K562 (cell line): ENCODE results near the gene TMEM243. TPM values are rescaled to one million over a fixed set of nuclear protein-coding genes. Genes with fewer than 3 reads are reported as not detected.

ENCODE experiments used
- ATAC-seq: fragments of 200-7000 bp; cut with Tn5 transposase; 3 replicates; pipeline ENCODE4 v1.9.1; 2020; ENCODE audit warnings: moderate library complexity
- BruUV-seq: library from RNA; stranded (reverse); fragments of 400-500 nt; replicated peaks from 2 replicates; lab custom pipeline; 2021; lab: Mats Ljungman, UMichigan
- CTCF ChIA-PET: fragments of 300-600 bp; formaldehyde crosslinking; extraction: SDS; loops from one replicate; lab custom pipeline; 2021; ENCODE audit warnings: low intra/inter-chr PET ratio; lab: Yijun Ruan, JAX
- POLR2A ChIA-PET: fragments of 300-600, 350-650 bp; sonication (Branson Sonifier 250); formaldehyde crosslinking; extraction: SDS; loops from one replicate; lab custom pipeline; 2021; ENCODE audit warnings: antibody characterized with exemption, inconsistent platforms; lab: Yijun Ruan, JAX
- DNase-seq, 4 experiments: peaks; one replicate each; pipeline versions ENCODE4 v3.0.0 to v3.0.0-alpha.2; 2011 to 2018; ENCODE audit warnings: low spot score in 3 of 4, mixed read lengths in 3 of 4; ENCODE audit errors: extremely low read depth in 1 of 4
- FAIRE-seq: peaks from 2 replicates; lab custom pipeline; 2011; peaks lifted over from hg19 to GRCh38; lab: Jason Lieb, UNC
- H2AFZ ChIP-seq: 2 replicates; pipeline ENCODE4 v1.6.0; 2011; ENCODE audit warnings: low read depth, low read length, control low read depth, inconsistent platforms
- H3K27ac ChIP-seq: fragments of 200-600 bp; 3 replicates; pipeline ENCODE4 v1.8.0; 2011; ENCODE audit warnings: low read depth, mild to moderate bottlenecking, control low read depth, inconsistent platforms, low read length, moderate library complexity, mixed read lengths; ENCODE audit errors: extremely low read depth
- H3K27me3 ChIP-seq, 2 experiments: fragments of 300-600 bp in 1 of 2; 2 replicates in 1 of 2; 3 replicates in 1 of 2; pipeline versions ENCODE4 v1.6.0 to v1.8.0; 2011; ENCODE audit warnings: inconsistent platforms in 2 of 2, low read length in 2 of 2, mild to moderate bottlenecking in 1 of 2, mixed read lengths in 1 of 2, moderate library complexity in 1 of 2; ENCODE audit not compliant: control insufficient read depth in 2 of 2, insufficient read depth in 2 of 2
- H3K36me3 ChIP-seq: fragments of 300-600 bp; 3 replicates; pipeline ENCODE4 v1.8.0; 2011; ENCODE audit warnings: mild to moderate bottlenecking, low read length, inconsistent platforms; ENCODE audit not compliant: control insufficient read depth, insufficient read depth
- H3K4me1 ChIP-seq, 2 experiments: fragments of 200-600 bp in 1 of 2; replicated peaks in 1 of 2; 2 replicates in 1 of 2; 3 replicates in 1 of 2; pipeline versions ENCODE4 v1.5.1 to v1.8.0; 2011; ENCODE audit warnings: inconsistent platforms in 2 of 2, low read length in 2 of 2, mild to moderate bottlenecking in 1 of 2, mixed read lengths in 1 of 2, moderate library complexity in 1 of 2; ENCODE audit not compliant: control insufficient read depth in 2 of 2, insufficient read depth in 2 of 2
- H3K4me2 ChIP-seq: 2 replicates; pipeline ENCODE4 v1.6.1; 2011; ENCODE audit warnings: low read length, control low read depth, inconsistent platforms, mixed read lengths; ENCODE audit not compliant: insufficient read depth
- H3K4me3 ChIP-seq: fragments of 200-600 bp; sonication (generic), shearing (Covaris generic); 2 replicates; pipeline ENCODE4 v1.5.1; 2016; ENCODE audit warnings: control low read depth, inconsistent platforms
- H3K79me2 ChIP-seq: fragments of 200-600 bp; 3 replicates; pipeline ENCODE4 v1.8.0; 2011; ENCODE audit warnings: low read length, inconsistent platforms; ENCODE audit not compliant: control insufficient read depth, insufficient read depth
- H3K9ac ChIP-seq, 2 experiments: 2 replicates each; pipeline versions ENCODE4 v1.6.0 to v1.6.1; 2011; ENCODE audit warnings: low read depth in 2 of 2, low read length in 2 of 2, control low read depth in 1 of 2, inconsistent platforms in 1 of 2, mild to moderate bottlenecking in 1 of 2, mixed read lengths in 1 of 2; ENCODE audit not compliant: insufficient read depth in 1 of 2
- H3K9me1 ChIP-seq: one replicate; pipeline ENCODE4 v1.6.0; 2011; ENCODE audit warnings: inconsistent platforms, mild to moderate bottlenecking, low read length, moderate library complexity; ENCODE audit not compliant: control insufficient read depth, insufficient read depth
- H3K9me3 ChIP-seq: replicated peaks from 2 replicates; pipeline ENCODE4 v1.5.1; 2011; ENCODE audit warnings: low read depth, low read length, inconsistent platforms; ENCODE audit not compliant: control insufficient read depth, insufficient read depth
- H4K20me1 ChIP-seq: replicated peaks from 2 replicates; pipeline ENCODE4 v1.6.1; 2011; ENCODE audit warnings: low read length, inconsistent platforms, mixed read lengths; ENCODE audit not compliant: control insufficient read depth, insufficient read depth
- C11orf30 ChIP-seq: fragments of 450-650 bp; IDR thresholded peaks from 2 replicates; pipeline ENCODE4 v1.6.1; 2016; ENCODE audit warnings: low read depth, mild to moderate bottlenecking
- FOXM1 ChIP-seq, 2 experiments: fragments of 450-650 bp in 1 of 2; sonication (generic) in 1 of 2; formaldehyde crosslinking in 1 of 2; IDR thresholded peaks; 2 replicates each; pipeline versions ENCODE4 v1.6.1 to v1.9.0; 2017 to 2022; ENCODE audit warnings: low read depth in 2 of 2, mild to moderate bottlenecking in 2 of 2, missing genetic modification reagents in 1 of 2, moderate library complexity in 1 of 2
- HIVEP1 ChIP-seq: fragments of 250-450 bp; sonication (Bioruptor Pico); IDR thresholded peaks from 2 replicates; pipeline ENCODE4 v1.4.0; 2020; ENCODE audit warnings: mild to moderate bottlenecking
- PHF21A ChIP-seq: fragments of 450-650 bp; IDR thresholded peaks from 2 replicates; pipeline ENCODE4 v1.6.1; 2017; ENCODE audit warnings: low read depth, borderline replicate concordance
- SMARCA4 ChIP-seq: fragments of 450-650 bp; IDR thresholded peaks from 2 replicates; pipeline ENCODE4 v1.6.1; 2016
- SRSF7 ChIP-seq: fragments of 200-400 bp; formaldehyde crosslinking; optimal IDR thresholded peaks from 2 replicates; pipeline ENCODE3; 2017; ENCODE audit warnings: mild to moderate bottlenecking, low read depth, low read length
- WGBS: fragments of 100-300 bp; shearing (Covaris generic); methylation state at CpG from one replicate; pipeline ENCODE4 v1.1.6; 2016; ENCODE audit warnings: low coverage, mixed read lengths; ENCODE audit not compliant: insufficient coverage; ENCODE audit errors: missing lambda C conversion rate; 5-methylcytosine and 5-hydroxymethylcytosine counted together
- in situ Hi-C: fragments of 300-500 bp; cut with MboI; formaldehyde crosslinking; loops from 4 replicates; pipeline ENCODE4 v1.15.0; 2018; ENCODE audit warnings: inconsistent platforms, mixed read lengths
- intact Hi-C: fragments of 100-400 bp; cut with micrococcal nuclease; formaldehyde crosslinking; loops from 2 replicates; pipeline ENCODE4 v1.14.2; 2022
- polyA plus RNA-seq, 8 experiments: library from polyadenylated mRNA; depleted of rRNA in 4 of 8; stranded (reverse) in 5 of 8; unstranded in 3 of 8; fragments of >200 nt; fragmentation: Nextera tagmentation in 2 of 8; fragmentation: Illumina TruSeq in 1 of 8; extraction: Ambion mirVana in 2 of 8; extraction: Trizol in 1 of 8; gene quantifications; 2 replicates each; pipeline versions ENCODE4 v1.2.1 to v1.2.3, GENCODE V29; 2011 to 2014; ENCODE audit warnings: inconsistent platforms in 1 of 8, missing spikeins in 1 of 8
- total RNA-seq, 7 experiments: library from RNA; depleted of rRNA in 6 of 7; stranded (reverse); fragments of >200 nt in 6 of 7; fragmentation: Illumina TruSeq in 2 of 7; extraction: Trizol in 2 of 7; gene quantifications; 2 replicates each; pipeline versions ENCODE4 v1.2.1 to v1.2.3, GENCODE V29; 2011 to 2021; ENCODE audit warnings: low replicate concordance in 1 of 7
- TF ChIP-seq, protein P1 (sequence below): fragments of 450-650 bp; IDR thresholded peaks from 2 replicates; pipeline ENCODE4 v1.7.0; 2016; ENCODE audit warnings: borderline replicate concordance
- TF ChIP-seq, protein P2 (sequence below), 2 experiments: fragments of 450-650 bp; IDR thresholded peaks; 2 replicates each; pipeline ENCODE4 v1.6.1; 2016
- TF ChIP-seq, protein P3 (sequence below): sonication (generic); formaldehyde crosslinking; IDR thresholded peaks from 2 replicates; pipeline ENCODE4 v1.8.0; 2022; ENCODE audit warnings: mild to moderate bottlenecking, low read depth, missing genetic modification reagents
- TF ChIP-seq, protein P4 (sequence below): IDR thresholded peaks from 3 replicates; pipeline ENCODE4 v1.6.1; 2011; ENCODE audit warnings: borderline replicate concordance, mild to moderate bottlenecking; ENCODE audit not compliant: insufficient read length, insufficient read depth

TMEM243 gene
- total and polyA plus RNA-seq, 9 of the 15 experiments (the other 6 are each of a cell fraction or from before 2014, with no cell fraction given), result 3.9 to 8.6 (median 6.1) TPM

DNA sequence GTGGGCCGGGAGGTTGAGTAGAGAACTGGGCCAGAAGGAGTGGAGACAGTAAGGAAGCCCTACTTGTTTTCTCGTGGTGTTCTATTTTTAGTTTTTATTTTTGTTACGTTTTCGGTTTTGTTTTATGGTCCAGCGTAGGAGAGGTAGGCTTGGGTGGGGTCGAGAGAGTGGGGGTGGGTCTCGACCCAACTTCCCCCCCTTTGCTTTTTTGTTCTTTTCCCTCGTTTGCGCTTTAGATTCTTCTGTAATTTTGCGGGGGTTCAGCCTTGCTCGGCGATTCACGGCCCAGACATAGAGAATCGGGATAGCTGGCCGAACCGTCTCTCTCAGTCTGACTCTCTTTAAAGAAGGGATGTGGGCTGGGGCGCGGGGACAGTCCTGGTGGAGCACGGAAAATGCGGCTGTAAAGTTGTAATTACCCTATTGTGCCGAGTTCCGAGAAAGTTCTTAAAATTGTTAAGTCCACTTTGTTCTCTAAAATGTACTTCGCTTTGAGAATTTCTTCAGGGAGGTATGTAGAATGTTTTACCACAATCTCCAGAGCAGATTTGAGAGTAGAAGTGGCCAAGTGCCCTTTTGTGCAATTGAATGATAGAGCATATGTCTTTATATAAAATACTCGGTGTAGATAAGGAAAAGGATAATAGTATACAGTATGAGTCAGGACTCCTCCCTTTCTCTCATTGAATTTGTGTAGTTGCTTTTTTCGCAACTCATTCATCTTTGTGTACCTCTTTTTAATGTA, 66.5 kb downstream of the TMEM243 start:
- CTCF ChIA-PET, result interaction anchor here (0.6 kb wide), 1 partner anchor 96 kb away, joined by 3 read pairs; no protein-coding TSS in a partner anchor
- TF ChIP-seq SRSF7 (no peak), HIVEP1 (CRISPR knock-in tag) (no peak), FOXM1 (IDR thresholded peaks at IDR 0.05; ENCODE audit: low read depth) (no peak), FOXM1 (CRISPR knock-in tag; IDR thresholded peaks at IDR 0.05; ENCODE audit: low read depth) (no peak), C11orf30 (no peak; the same call in 1 of the 2 replicates), SMARCA4 (peak; percentile 62), PHF21A (no peak)
- TF ChIP-seq, protein P1, sequence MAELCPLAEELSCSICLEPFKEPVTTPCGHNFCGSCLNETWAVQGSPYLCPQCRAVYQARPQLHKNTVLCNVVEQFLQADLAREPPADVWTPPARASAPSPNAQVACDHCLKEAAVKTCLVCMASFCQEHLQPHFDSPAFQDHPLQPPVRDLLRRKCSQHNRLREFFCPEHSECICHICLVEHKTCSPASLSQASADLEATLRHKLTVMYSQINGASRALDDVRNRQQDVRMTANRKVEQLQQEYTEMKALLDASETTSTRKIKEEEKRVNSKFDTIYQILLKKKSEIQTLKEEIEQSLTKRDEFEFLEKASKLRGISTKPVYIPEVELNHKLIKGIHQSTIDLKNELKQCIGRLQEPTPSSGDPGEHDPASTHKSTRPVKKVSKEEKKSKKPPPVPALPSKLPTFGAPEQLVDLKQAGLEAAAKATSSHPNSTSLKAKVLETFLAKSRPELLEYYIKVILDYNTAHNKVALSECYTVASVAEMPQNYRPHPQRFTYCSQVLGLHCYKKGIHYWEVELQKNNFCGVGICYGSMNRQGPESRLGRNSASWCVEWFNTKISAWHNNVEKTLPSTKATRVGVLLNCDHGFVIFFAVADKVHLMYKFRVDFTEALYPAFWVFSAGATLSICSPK, result peak; percentile 91
- TF ChIP-seq, protein P2, sequence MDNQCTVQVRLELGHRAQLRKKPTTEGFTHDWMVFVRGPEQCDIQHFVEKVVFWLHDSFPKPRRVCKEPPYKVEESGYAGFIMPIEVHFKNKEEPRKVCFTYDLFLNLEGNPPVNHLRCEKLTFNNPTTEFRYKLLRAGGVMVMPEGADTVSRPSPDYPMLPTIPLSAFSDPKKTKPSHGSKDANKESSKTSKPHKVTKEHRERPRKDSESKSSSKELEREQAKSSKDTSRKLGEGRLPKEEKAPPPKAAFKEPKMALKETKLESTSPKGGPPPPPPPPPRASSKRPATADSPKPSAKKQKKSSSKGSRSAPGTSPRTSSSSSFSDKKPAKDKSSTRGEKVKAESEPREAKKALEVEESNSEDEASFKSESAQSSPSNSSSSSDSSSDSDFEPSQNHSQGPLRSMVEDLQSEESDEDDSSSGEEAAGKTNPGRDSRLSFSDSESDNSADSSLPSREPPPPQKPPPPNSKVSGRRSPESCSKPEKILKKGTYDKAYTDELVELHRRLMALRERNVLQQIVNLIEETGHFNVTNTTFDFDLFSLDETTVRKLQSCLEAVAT (IDR thresholded peaks at IDR 0.05), result peak; percentile 90 to 92
- TF ChIP-seq, protein P3, sequence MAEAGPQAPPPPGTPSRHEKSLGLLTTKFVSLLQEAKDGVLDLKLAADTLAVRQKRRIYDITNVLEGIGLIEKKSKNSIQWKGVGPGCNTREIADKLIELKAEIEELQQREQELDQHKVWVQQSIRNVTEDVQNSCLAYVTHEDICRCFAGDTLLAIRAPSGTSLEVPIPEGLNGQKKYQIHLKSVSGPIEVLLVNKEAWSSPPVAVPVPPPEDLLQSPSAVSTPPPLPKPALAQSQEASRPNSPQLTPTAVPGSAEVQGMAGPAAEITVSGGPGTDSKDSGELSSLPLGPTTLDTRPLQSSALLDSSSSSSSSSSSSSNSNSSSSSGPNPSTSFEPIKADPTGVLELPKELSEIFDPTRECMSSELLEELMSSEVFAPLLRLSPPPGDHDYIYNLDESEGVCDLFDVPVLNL (CRISPR knock-in tag), result no peak
- TF ChIP-seq, protein P4, sequence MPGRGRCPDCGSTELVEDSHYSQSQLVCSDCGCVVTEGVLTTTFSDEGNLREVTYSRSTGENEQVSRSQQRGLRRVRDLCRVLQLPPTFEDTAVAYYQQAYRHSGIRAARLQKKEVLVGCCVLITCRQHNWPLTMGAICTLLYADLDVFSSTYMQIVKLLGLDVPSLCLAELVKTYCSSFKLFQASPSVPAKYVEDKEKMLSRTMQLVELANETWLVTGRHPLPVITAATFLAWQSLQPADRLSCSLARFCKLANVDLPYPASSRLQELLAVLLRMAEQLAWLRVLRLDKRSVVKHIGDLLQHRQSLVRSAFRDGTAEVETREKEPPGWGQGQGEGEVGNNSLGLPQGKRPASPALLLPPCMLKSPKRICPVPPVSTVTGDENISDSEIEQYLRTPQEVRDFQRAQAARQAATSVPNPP, result no peak

More for the DNA sequence above, 66.5 kb downstream of the TMEM243 start:
- H3K9ac ChIP-seq, result peak overlapping the region; percentile 96 to 97
- DNase-seq (peak in 2 of 4 experiments; percentile 35 to 57), ATAC-seq (peak; percentile 36), FAIRE-seq (no peak)
- H3K4me2 ChIP-seq, result peak overlapping the region; percentile 99
- POLR2A ChIA-PET, result interaction anchor here (0.6 to 5.8 kb wide), 34 partner anchors 8 to 328 kb away, joined by 3 to 59 read pairs (median 4); partner anchors contain the start of gene ELAPOR2
- no peaks in the 10 kb centered on the region for H3K27me3 ChIP-seq
- H3K79me2 ChIP-seq, result peaks cover 64% of the 10 kb centered on the region
- H3K9me3 ChIP-seq, result no peaks in the 10 kb centered on the region
- H3K27ac ChIP-seq, result peak overlapping the region; percentile 98
- peaks cover 3 to 25% of the 10 kb centered on the region in 2 experiments; a peak in 2 of 5 replicates for H3K4me1 ChIP-seq
- WGBS, result under 1% methylated on average over 25 of the region's 25 CpGs
- peak overlapping the region; percentile 97 for H2AFZ ChIP-seq
- H3K4me3 ChIP-seq, result peak overlapping the region; percentile 85
- BruUV-seq, result TSS peak; percentile 55
- intact Hi-C loops, result loop anchor here (2.0 to 10.0 kb wide), 5 partner anchors 66 to 722 kb away; partner anchors contain the start of genes CROT, DBF4, SLC25A40 and TMEM243
- 0 out of 2 replicates have a peak, but pooled peaks cover 6% of the 10 kb centered on the region for H4K20me1 ChIP-seq
- no peaks in the 10 kb centered on the region for H3K9me1 ChIP-seq
- H3K36me3 ChIP-seq, result peaks cover 37% of the 10 kb centered on the region
- in situ Hi-C loops, result loop anchor here (5.0 kb wide), 1 partner anchor 216 kb away; no protein-coding TSS in a partner anchor
